HG02970 (cell line): ENCODE results near the gene TMEM145.
"Not testable (repeated sequence)": the region's sequence is repeated elsewhere in the genome, so short reads cannot be mapped to it uniquely, and the experiment has no call there.

Experiments
- ATAC-seq: cut with Tn5 transposase; IDR thresholded peaks from one replicate; pipeline ENCODE4 v1.9.1; 2021; ENCODE audit warnings: mild to moderate bottlenecking, moderate library complexity, moderate number of reproducible peaks; ENCODE audit not compliant: unreplicated experiment, low FRiP score

TMEM145 gene

DNA sequence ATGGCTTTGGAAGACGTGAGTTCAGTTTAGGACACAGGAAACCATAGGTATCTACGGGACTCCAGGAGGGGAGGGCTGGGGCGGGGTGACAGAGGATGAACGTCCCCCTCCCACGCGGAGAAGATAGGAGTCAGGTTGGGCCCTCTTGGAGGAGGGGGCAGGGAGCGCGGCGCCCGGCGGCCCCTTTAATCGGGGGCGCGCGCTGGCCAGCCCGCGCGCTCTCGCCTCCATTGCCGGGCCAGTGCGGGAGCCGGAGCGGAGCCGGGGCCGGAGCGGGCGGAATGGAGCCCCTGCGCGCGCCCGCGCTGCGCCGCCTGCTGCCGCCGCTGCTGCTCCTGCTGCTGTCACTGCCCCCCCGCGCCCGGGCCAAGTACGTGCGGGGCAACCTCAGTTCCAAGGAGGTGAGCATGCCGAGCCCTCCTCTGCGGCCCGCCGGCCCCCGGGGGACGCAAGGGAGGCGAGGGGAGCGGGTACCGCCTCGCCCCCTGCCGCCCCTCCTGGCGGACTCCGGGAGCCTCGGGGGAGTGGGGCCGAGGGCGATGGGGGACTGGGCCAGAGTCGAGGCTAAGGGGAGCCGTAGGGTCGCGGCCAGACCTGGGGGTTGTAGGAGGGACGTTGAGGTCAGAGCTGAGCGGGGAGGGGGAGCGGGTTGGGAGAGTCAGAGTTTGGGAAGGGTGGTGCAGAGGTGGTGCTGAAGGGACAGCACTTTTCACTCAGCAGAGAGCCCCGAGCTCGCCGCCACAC is at the start of gene TMEM145:
Gene TMEM145, plus strand, starts transcription at position 214 of the 744 bp plus-strand sequence. Its CDS starts 68 bp downstream, at position 282.
- ATAC-seq = no peak

DNA sequence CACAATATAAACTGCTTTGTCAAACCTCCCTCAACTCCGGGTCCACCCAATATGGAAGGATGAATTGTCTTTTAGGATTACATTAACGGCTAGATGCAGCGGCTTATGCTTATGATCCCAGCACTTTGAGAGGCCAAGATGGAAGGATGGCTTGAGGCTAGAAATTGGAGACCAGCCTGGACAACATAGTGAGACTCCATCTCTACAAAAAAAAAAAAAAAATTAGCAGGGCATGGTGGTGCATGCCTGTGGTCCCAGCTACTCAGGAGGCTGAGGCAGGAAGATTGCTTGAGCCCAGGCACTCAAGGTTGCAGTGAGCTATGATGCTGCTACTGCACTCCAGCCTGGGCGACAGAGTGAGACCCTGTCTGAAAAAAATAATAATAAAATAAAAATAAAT is 47.0 kb upstream of the TMEM145 start:
- ATAC-seq = not testable (repeated sequence)

DNA sequence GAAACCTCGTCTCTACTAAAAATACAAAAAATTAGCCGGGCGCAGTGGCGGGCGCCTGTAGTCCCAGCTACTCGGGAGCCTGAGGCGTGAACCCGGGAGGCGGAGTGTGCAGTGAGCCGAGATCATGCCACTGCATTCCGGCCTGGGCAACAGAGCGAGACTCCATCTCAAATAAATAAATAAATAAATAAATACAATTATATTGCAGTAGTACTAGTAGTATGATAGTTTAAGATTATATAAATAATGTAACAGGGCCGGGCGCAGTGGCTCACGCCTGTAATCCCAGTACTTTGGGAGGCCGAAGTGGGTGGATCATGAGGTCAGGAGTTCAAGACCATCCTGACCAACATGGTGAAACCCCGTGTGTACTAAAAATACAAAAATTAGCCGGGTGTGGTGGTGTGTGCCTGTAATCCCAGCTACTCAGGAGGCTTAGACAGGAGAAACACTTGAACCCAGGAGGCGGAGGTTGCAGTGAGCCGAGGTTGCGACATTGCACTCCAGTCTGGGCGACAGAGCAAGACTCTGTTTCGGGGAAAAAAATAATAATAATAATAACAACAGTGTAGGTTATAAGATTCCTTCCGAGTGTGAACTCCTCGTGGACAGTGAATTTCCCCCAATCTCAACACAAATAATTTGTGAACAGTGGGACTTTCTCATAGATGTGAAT is 46.0 kb upstream of the TMEM145 start:
- ATAC-seq = not testable (repeated sequence)

DNA sequence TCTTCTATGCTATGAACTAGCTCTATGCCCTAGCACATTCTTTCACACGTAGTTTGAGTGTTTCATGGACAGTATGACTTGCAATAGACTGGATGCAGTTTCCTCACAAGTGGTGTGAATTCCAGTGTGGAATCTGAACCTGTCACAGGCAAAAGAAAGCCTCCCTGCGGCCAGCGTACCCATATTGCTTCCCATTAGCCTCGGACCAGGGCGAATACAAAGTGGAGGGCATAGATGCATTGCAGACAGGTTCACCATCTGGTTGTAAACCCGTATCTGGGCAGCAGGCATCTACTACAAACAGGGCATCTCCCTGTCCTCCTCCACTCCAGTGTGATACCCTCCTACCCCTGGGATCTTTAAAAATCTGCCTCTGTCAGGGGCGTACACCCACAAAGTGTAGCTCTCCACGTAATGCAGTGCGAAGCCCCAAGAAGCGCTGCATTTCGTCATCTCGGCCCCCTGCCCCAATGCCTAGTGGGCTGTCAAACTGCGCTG is 45.4 kb upstream of the TMEM145 start:
- ATAC-seq = no peak

DNA sequence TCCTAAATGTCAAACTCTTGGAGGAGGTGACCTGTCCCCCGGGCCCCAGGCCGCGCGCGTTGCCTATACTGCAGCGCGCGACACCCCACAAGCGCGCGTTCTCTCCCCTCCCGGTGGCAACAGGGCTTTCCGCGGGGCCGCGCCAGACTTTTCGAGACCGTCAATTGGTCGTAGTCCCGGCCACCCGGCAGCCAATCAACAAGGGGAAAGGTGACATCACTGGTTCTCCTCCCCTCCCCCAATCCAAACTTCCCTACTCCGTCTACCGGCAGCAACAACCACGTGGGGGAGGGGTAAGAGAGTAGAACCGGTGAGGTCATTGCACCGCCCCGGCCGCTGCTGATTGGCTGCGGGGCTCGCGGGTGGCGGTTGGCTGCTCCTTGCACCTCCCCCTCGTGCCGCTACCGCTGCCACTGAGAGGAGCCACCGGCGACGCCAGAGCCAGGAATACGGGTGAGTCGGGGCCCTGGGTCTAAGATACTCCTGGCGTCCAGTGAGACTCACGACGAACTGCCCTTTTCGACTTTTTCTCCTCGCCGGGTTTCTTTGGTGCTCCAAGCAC is 44.9 kb upstream of the TMEM145 start:
- ATAC-seq = peak; percentile 60

DNA sequence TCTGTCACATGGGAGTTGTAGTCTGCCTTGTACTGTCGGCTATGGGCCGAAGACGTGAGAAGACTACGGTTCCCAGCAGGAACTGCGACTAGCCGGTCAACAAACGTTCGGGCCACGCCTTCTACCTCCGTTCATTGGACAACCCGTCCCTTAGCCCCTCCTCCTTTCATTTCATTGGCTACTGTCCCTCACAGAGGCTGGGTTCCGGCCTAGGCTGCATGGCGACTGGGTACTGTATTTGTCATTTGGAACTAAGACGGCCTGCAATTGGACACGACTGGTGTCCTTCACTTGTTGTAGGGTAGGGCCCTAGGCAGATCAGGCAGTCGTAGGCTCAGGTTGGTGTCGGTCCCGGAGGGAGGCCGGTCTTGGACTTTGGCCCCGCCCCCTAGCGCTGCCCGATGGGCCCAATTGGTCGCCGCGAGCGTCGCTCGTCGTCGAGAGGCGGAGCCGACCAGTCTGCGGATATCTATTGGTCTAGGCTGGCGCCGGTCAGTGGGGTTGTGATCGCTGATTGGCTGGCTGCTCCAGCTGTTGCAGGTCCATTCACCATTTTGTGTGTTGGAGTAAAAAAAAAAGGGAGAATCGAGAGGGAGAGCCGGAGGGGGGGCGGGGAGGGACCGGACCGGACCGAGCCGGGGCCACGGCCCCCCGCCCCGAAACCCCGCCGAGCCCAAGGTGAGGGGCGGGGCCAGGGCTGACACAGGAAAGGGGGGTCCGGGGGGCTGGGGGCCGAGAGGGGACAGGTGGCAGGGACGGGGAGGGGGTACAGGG is 44.2 kb upstream of the TMEM145 start, which contains the start of gene CIC:
Gene CIC, plus strand, starts transcription at position 549 of the 774 bp plus-strand sequence. CDS start 2,532 bp downstream, outside the sequence.
- peak; percentile 69 for ATAC-seq

DNA sequence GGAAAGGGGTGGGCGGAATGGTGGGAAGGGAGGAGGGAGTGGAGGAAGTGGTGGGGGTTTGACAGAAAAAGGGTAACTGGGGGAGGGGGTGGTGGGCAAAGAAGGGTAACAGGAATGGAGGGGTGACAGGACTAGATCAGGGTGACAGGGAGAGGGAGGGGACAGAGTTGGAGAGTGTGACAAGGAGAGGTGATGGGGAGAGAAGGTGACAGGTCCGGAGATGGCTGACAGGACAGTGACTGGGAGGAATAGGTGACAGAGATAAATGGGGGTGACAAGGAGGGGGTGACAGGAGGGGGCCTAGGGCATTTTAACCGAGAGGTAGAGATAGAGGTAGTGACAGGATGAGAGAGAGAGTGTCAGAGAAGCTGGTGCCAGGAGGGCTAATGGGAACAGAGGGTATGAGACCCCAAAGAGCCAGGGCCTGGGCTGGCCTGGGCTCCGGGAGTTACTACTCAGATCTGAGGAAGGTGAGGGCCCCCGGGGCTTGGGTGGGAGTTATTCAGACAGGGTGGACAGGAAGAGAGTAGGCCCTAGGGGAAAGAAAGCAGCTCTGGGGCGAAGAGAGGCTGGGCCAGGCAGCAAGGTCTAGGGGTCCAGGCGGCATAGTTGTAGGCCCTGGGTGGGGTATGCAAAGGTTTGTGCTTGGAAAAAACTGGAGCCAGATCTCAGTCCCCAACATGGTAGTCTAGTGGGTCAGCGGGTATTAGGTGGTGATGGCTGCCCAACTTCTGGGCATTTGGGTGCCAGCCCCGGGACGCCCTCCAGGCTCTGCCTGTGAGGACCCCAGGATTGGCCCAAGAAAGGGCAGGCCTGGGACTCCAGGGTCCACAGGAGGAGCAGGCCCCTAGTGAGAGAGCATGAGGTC is 43.4 kb upstream of the TMEM145 start:
- no peak for ATAC-seq

DNA sequence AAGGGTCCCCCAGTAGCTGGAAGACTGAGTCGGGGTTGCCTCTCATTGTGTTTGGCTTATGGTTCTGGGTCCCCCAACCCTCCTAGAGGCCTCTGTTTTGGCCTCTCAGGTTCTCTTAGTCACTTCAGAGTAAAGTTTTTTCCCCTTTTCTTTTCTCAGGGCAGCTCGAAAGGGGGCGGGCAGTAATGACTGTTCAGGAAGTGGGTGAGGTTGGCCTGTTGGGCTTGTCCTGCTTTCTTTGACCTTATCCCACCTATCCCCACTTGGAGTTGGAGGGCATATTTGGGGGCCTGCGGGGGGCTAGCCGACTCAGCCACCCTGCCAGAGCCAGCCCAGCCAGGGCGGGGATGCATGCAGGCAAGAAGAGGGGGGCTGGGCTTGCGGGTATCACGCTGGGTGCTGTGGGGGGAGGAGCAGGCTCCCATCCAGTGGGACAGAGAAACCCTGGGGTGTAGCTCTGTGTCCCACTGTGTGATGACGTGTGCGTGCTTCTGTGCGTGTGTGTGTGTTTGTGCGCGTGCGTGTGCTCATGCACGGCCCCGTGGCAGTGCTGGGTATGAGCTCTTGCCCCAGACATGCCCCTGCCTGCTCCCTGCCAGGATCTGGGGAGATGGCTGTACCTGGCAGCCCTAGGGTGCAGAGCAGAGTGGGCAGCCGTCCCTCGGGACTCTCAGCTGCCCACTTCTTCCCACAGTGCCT is 42.6 kb upstream of the TMEM145 start:
- ATAC-seq = no peak

DNA sequence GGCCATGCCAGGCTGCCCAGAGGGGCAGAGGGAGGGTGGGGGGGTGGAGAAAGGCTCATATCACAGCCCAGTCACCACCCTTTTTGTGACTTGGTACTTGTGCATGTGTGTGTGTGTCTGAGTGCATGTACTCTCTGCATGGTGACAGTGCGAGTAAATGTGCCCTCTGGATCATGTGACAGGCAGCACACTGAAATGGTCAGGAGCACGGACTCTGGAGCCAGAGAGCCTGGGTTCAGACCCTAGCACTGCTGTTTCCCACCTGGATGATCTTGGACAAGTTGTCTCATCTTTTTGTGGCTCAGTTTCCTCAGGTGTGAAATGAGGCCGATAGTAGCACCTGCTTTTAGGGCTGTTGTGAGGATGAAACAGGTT is 42.1 kb upstream of the TMEM145 start:
- no peak for ATAC-seq

DNA sequence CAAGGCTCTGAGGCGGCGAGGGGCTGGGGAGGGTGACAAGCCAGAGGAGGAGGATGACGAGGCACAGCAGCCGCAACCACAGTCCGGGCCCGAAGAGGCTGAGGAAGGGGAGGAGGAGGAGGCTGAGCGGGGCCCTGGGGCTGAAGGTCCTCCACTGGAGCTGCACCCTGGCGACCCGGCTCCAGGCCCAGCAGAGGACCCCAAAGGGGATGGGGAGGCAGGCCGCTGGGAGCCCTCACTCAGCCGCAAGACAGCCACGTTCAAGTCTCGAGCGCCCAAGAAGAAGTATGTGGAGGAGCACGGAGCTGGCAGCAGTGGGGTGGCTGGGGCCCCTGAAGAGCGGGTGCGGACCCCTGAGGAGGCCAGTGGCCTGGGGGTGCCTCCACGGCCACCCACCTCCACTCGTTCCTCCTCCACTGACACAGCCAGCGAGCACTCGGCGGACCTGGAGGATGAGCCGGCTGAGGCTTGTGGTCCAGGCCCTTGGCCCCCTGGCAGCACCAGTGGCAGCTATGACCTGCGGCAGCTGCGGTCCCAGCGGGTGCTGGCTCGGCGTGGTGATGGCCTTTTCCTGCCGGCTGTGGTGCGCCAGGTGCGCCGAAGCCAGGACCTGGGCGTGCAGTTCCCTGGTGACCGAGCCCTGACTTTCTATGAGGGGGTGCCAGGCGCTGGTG is 41.1 kb upstream of the TMEM145 start:
- ATAC-seq = no peak

DNA sequence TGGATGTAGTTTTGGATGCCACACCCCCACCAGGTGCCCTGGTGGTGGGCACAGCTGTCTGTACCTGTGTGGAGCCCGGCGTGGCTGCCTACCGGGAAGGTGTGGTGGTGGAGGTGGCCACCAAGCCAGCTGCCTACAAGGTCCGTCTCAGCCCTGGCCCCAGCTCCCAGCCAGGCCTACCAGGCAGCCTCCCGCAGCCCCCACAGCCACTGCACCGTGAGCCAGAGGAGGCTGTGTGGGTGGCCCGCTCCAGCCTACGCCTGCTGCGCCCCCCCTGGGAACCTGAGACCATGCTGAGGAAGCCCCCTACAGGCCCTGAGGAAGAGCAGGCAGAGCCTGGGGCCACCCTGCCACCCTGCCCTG is 40.6 kb upstream of the TMEM145 start:
- ATAC-seq = no peak

DNA sequence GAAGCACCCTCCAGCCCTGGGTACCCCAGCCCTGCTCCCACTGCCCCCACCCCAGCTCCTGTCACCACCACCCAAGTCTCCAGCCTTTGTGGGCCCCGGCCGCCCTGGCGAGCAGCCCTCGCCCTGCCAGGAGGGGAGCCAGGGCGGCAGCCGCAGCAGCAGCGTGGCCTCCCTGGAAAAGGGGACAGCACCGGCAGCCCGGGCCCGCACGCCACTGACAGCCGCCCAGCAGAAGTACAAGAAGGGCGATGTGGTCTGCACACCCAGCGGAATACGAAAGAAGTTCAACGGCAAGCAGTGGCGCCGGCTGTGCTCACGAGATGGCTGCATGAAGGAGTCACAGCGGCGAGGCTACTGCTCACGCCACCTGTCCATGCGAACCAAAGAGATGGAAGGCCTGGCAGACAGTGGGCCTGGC is 40.1 kb upstream of the TMEM145 start:
- ATAC-seq = no peak

DNA sequence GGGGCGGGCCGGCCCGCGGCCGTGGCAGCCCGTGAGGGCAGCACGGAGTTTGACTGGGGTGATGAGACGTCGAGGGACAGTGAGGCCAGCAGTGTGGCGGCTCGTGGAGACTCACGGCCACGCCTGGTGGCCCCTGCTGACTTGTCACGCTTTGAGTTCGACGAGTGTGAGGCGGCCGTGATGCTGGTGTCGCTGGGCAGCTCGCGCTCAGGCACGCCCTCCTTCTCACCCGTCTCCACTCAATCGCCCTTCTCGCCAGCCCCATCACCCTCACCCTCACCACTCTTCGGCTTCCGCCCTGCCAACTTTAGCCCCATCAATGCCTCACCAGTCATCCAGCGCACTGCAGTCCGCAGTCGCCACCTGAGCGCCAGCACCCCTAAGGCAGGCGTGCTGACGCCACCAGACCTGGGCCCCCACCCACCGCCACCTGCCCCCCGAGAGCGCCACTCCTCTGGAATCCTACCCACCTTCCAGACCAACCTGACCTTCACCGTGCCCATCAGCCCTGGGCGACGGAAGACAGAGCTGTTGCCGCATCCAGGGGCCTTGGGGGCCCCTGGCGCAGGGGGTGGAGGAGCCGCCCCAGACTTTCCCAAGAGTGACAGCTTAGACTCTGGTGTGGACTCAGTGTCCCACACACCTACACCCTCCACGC is 39.6 kb upstream of the TMEM145 start:
- ATAC-seq = no peak

DNA sequence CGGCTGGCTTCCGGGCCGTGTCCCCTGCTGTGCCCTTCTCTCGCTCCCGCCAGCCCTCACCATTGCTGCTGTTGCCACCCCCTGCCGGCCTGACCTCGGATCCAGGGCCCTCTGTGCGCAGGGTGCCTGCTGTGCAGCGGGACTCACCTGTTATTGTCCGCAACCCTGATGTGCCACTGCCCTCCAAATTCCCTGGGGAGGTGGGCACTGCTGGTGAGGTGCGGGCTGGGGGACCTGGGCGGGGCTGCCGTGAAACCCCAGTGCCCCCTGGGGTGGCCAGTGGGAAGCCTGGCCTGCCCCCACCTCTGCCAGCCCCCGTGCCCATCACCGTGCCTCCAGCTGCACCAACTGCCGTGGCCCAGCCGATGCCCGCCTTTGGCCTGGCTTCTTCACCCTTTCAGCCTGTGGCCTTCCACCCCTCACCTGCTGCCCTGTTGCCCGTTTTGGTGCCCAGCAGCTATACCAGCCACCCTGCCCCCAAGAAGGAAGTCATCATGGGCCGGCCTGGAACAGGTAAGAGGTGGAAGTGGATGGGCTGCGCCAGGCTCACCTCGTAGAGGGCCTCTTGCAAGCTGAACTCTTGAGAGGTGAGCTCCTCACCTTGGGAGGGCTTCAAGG is 38.9 kb upstream of the TMEM145 start:
- ATAC-seq = no peak

DNA sequence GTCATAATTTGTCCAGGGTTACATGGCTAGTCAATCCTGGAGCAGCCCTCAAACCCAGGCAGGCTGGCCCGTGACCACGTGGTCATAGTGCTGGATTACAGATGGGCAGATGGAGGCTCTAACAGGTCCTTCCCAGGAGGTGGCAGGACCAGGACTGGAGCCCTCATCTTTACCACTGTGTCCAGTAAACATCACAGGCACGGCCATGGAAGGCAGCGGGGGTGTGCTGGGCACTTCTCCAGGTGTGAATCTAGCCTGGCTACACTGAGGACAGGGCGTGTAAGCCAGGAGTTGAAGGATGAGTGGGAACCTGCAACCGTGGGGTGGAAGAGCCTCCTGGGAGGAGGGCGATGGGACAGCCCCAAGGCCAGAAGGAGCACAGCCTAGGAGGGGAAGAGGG is 38.0 kb upstream of the TMEM145 start:
- ATAC-seq = no peak

DNA sequence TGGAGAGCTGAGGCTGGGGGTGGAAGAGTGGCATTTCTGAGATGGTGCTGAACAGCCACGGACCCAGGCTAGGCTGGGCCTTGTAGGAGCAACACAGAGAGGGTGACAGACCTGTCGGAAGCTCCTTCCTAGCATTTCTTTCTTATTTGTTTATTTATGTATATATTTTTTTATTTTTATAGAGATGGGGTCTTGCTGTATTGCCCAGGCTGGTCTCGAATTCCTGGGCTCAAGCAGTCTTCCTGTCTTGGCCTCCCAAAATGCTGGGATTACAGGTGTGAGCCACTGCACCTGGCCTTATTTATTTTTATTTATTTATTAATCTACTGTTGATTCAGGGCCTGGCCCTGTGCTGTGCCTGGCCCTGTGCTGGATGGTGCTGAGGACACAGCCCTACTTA is 37.6 kb upstream of the TMEM145 start:
- ATAC-seq = no peak

DNA sequence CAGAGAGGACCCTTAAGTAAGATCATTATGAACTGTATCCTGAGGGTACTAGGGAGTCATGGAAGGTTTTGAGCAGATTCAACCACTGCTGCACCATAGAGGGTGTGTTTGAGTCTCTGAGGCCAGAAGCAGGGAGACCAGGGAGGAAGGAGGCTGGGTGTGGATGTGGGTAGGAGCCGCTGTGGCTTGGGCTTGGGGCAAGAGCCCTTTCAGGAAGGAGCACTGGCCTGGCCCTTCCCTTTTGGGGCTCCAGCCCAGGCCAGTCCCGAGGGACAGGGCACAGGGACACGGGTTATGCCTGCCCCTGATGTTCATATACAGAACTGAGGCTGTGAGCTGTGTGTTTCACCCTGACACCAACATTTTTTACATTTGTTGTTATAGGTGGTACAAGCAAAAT is 36.8 kb upstream of the TMEM145 start:
- ATAC-seq = no peak

DNA sequence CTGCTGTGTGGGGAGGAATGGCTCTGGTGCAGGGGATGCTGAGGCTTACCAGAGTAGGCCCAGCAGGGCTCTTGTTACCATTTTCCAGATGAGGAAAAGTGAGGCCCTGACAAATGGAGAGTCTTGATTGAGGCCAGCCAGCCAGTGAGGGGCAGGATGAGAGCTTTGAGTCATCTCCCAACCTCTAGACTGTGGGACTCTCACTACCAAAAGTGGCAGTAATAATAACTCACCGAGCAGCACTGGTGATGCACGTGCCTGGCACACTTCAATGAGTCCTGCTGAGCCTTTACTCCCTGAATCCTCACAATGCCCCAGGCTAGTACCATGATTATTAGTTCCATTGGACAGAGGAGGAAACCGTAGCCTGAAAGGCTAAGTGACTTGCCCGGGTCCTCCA is 36.3 kb upstream of the TMEM145 start:
- no peak for ATAC-seq
